Duodenal mucosa (tissue), 2 donors: ENCODE data around the gene AHDC1.
A peak's percentile ranks its signal among the peaks of the same experiment; 100 is the strongest.

Experiments
- H3K27ac ChIP-seq: one replicate; pipeline ENCODE4 v1.7.0; 2013; ENCODE audit warnings: low read depth, low read length
- H3K27me3 ChIP-seq, 2 donors: one replicate each; pipeline ENCODE4 v1.7.0; 2013; ENCODE audit warnings: low read length in 2 of 2, control low read depth in 1 of 2; ENCODE audit not compliant: insufficient read depth in 2 of 2, control insufficient read depth in 1 of 2
- H3K36me3 ChIP-seq, 2 donors: one replicate each; pipeline ENCODE4 v1.7.0; 2013; ENCODE audit warnings: low read length in 2 of 2, control low read depth in 1 of 2; ENCODE audit not compliant: insufficient read depth in 2 of 2, control insufficient read depth in 1 of 2
- H3K4me1 ChIP-seq, 2 donors: one replicate each; pipeline ENCODE4 v1.7.0; 2013; ENCODE audit warnings: low read length in 2 of 2, control low read depth in 1 of 2; ENCODE audit not compliant: insufficient read depth in 2 of 2, control insufficient read depth in 1 of 2
- H3K4me3 ChIP-seq, 2 donors: one replicate each; pipeline ENCODE4 v1.7.0; 2013; ENCODE audit warnings: low read length in 2 of 2, low read depth in 1 of 2
- H3K9ac ChIP-seq, 2 donors: one replicate each; pipeline ENCODE4 v1.7.0; 2013; ENCODE audit warnings: low read length in 2 of 2, low read depth in 1 of 2
- H3K9me3 ChIP-seq, 2 donors: one replicate each; pipeline ENCODE4 v1.7.0; 2013; ENCODE audit warnings: low read length in 2 of 2, control low read depth in 1 of 2; ENCODE audit not compliant: control insufficient read depth in 1 of 2

Gene AHDC1

GRCh38 chr1:27603309-27603680 is 649 bp downstream of the AHDC1 start:
- Histone ChIP-seq H3K4me1 (peaks cover 40 to 41% of the 10 kb centered on the region in 2 donors), H3K9ac (peak overlapping the region; percentile 53 to 82)

GRCh38 chr1:27602462-27603308 is 1.3 kb downstream of the AHDC1 start:
- H3K4me3 ChIP-seq, result peak overlapping the region; percentile 81 to 90
- peak overlapping the region; percentile 53 to 54 for H3K9ac ChIP-seq
- no peaks in the 10 kb centered on the region for H3K36me3 ChIP-seq
- H3K27ac ChIP-seq, result peak overlapping the region; percentile 59
- H3K9me3 ChIP-seq, result no peaks in the 10 kb centered on the region
- H3K4me1 ChIP-seq, result peaks cover 42 to 44% of the 10 kb centered on the region in 2 donors
- H3K27me3 ChIP-seq, result no peaks in the 10 kb centered on the region

More at GRCh38 chr1:27603309-27603680, 649 bp downstream of the AHDC1 start:
- Histone ChIP-seq H3K27ac (no peak overlapping the region), H3K9me3 (no peaks in the 10 kb centered on the region), H3K36me3 (no peaks in the 10 kb centered on the region), H3K27me3 (no peaks in the 10 kb centered on the region), H3K4me3 (peak overlapping the region; percentile 81 to 90)

DNA sequence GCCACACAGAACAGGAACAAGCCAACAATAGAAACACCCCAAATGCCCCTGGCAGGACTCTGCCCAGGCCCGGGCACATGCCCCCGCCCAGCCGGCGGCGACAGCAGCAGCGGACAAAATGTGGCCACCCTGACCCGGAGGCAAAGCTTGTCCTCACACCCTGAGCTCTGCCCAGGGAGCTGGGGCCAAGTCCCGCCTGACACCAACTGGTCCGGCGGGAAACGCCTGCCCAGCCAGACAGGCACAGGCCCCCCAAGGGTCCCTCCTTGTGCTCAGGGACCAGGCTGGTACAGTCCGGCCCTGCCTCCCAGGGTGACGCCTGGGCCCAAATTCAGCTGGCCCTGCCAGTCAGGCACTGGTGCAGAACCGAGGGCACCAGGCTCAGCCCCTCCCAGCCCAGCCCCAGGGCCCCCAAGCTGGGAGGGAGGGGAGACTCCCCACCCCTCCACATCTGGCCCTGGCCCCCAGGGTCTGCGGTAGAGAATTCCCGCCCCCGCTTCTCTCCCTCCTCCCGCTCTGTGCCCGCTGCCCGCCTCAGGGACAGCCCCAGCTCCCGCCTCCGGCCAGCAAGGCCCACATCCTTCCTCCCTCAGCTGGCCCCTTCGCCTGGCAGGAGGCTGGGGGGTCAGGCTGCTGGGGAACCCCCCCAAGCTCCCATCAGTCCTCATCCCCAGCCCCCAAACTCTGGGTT is 2.0 kb downstream of the AHDC1 start:
- Histone ChIP-seq H3K27me3 (no peaks in the 10 kb centered on the region), H3K27ac (peak overlapping the region; percentile 59), H3K9ac (peak overlapping the region in 1 of 2 donors; percentile 32), H3K36me3 (no peaks in the 10 kb centered on the region), H3K4me3 (peak overlapping the region; percentile 55 to 62), H3K9me3 (no peaks in the 10 kb centered on the region), H3K4me1 (peaks cover 36 to 37% of the 10 kb centered on the region in 2 donors)

DNA sequence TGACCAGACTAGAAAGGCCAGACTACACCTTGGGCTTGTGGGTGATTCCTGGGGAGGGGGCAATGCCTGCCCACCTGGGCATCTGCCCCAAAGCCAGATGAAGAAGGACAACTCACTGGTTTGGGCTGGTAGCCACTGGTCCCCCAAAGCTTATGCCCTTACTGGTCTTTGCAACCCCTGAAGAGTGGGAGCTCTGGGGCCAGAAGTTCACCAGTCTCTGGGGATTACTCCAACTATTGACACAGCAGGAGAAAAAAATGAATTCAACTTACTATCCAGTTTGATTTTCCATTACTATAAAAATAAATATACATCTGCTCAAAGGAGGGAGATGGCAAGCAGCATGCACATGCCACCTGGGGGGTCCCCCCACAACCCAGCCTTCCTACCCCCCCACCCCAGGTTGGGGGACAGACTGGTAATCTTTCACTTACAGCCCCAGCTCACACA is 2.6 kb downstream of the AHDC1 start:
- Histone ChIP-seq H3K36me3 (no peaks in the 10 kb centered on the region), H3K4me1 (peaks cover 32% of the 10 kb centered on the region in 2 donors), H3K27me3 (no peaks in the 10 kb centered on the region), H3K9me3 (no peaks in the 10 kb centered on the region), H3K9ac (peak overlapping the region in 1 of 2 donors; percentile 32), H3K4me3 (peak overlapping the region; percentile 48 to 62), H3K27ac (no peak overlapping the region)

- peaks cover 32% of the 10 kb centered on the region in 2 donors for H3K4me1 ChIP-seq
- no peaks in the 10 kb centered on the region for H3K36me3 ChIP-seq
- H3K4me3 ChIP-seq, result no peak overlapping the region
- no peak overlapping the region for H3K27ac ChIP-seq
- no peaks in the 10 kb centered on the region for H3K27me3 ChIP-seq
- H3K9me3 ChIP-seq, result no peaks in the 10 kb centered on the region
- H3K9ac ChIP-seq, result no peak overlapping the region
Measured at GRCh38 chr1:27600498-27601175, 3.3 kb downstream of the AHDC1 start.

- no peak overlapping the region for H3K4me3 ChIP-seq
- peaks cover 32 to 36% of the 10 kb centered on the region in 2 donors for H3K4me1 ChIP-seq
- H3K9ac ChIP-seq, result no peak overlapping the region
- no peak overlapping the region for H3K27ac ChIP-seq
- H3K36me3 ChIP-seq, result no peaks in the 10 kb centered on the region
- no peaks in the 10 kb centered on the region for H3K27me3 ChIP-seq
- H3K9me3 ChIP-seq, result no peaks in the 10 kb centered on the region
Measured at GRCh38 chr1:27599605-27600497, 4.1 kb downstream of the AHDC1 start.

- no peak overlapping the region for H3K4me3 ChIP-seq
- H3K9ac ChIP-seq, result no peak overlapping the region
- H3K36me3 ChIP-seq, result no peaks in the 10 kb centered on the region
Measured at GRCh38 chr1:27598902-27599528, 4.9 kb downstream of the AHDC1 start.

DNA sequence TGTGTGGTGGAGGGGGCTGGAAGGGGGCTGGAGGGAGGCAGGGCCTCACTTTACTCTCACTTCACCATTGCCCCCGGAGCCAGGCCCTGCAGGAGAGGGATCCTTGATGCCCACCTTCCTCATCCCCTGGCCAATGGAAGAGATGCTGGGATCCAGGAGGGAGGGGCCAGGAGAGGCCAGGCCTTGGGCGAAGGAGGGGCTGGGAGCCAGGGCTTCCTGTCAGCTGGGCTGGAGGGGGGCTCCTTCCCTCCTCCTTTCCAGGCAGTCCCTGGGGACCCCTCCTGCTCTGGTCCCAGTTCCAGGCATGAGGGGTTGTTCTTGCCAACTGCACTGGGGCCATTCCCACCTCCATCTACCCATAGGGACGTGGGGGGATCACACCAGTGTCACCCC is 5.7 kb downstream of the AHDC1 start:
- no peak overlapping the region for H3K4me3 ChIP-seq
- H3K9me3 ChIP-seq, result no peaks in the 10 kb centered on the region
- H3K36me3 ChIP-seq, result no peaks in the 10 kb centered on the region
- no peaks in the 10 kb centered on the region for H3K27me3 ChIP-seq
- peaks cover 32 to 36% of the 10 kb centered on the region in 2 donors for H3K4me1 ChIP-seq
- no peak overlapping the region for H3K27ac ChIP-seq
- no peak overlapping the region for H3K9ac ChIP-seq

More at GRCh38 chr1:27598902-27599528, 4.9 kb downstream of the AHDC1 start:
- H3K27me3 ChIP-seq, result no peaks in the 10 kb centered on the region
- peaks cover 32 to 36% of the 10 kb centered on the region in 2 donors for H3K4me1 ChIP-seq
- H3K9me3 ChIP-seq, result no peaks in the 10 kb centered on the region
- no peak overlapping the region for H3K27ac ChIP-seq
